ENCODE data around the gene PAFAH1B1.

PAFAH1B1 gene

GRCh38 chr17:2703181-2703580 is 109.7 kb downstream of the PAFAH1B1 start:
- TF ChIP-seq CTCF (IDR thresholded peaks at IDR 0.05; ENCODE audit: borderline replicate concordance, control extremely low read depth, extremely low read depth, insufficient read depth, missing control alignments), result no peak
- DNase-seq (ENCODE audit: low spot score), result no peak
- in situ Hi-C loops (cut with MboI; ENCODE audit: low sequenced_read_pairs, unreplicated experiment), result no loop called here

GRCh38 chr17:2703606-2704005 is 110.2 kb downstream of the PAFAH1B1 start:
- TF ChIP-seq CTCF (IDR thresholded peaks at IDR 0.05; ENCODE audit: borderline replicate concordance, control extremely low read depth, extremely low read depth, insufficient read depth, missing control alignments), result no peak

GRCh38 chr17:2704031-2704889 is 110.8 kb downstream of the PAFAH1B1 start:
- TF ChIP-seq CTCF (IDR thresholded peaks at IDR 0.05; ENCODE audit: borderline replicate concordance, control extremely low read depth, extremely low read depth, insufficient read depth, missing control alignments), result no peak
- in situ Hi-C loops (cut with MboI; ENCODE audit: low sequenced_read_pairs, unreplicated experiment), result no loop called here
- no peak for DNase-seq (ENCODE audit: low spot score)

More at GRCh38 chr17:2703606-2704005, 110.2 kb downstream of the PAFAH1B1 start:
- DNase-seq (ENCODE audit: low spot score), result no peak
- in situ Hi-C loops (cut with MboI; ENCODE audit: low sequenced_read_pairs, unreplicated experiment), result no loop called here

GRCh38 chr17:2704890-2705248 is 111.4 kb downstream of the PAFAH1B1 start:
- in situ Hi-C loops (cut with MboI; ENCODE audit: low sequenced_read_pairs, unreplicated experiment), result no loop called here
- no peak for DNase-seq (ENCODE audit: low spot score)
- no peak for TF ChIP-seq CTCF (IDR thresholded peaks at IDR 0.05; ENCODE audit: borderline replicate concordance, control extremely low read depth, extremely low read depth, insufficient read depth, missing control alignments)

- no peak for TF ChIP-seq CTCF (IDR thresholded peaks at IDR 0.05; ENCODE audit: borderline replicate concordance, control extremely low read depth, extremely low read depth, insufficient read depth, missing control alignments)
- in situ Hi-C loops (cut with MboI; ENCODE audit: low sequenced_read_pairs, unreplicated experiment), result no loop called here
- DNase-seq (ENCODE audit: low spot score), result no peak
Observed at GRCh38 chr17:2705263-2705662, 111.8 kb downstream of the PAFAH1B1 start.

- in situ Hi-C loops (cut with MboI; ENCODE audit: low sequenced_read_pairs, unreplicated experiment), result no loop called here
- no peak for DNase-seq (ENCODE audit: low spot score)
- no peak for TF ChIP-seq CTCF (IDR thresholded peaks at IDR 0.05; ENCODE audit: borderline replicate concordance, control extremely low read depth, extremely low read depth, insufficient read depth, missing control alignments)
Observed at GRCh38 chr17:2705888-2706795, 112.7 kb downstream of the PAFAH1B1 start.
